HG02610 (cell line): ENCODE results near the gene SLC26A6.

Experiments used
- ATAC-seq: cut with Tn5 transposase; IDR thresholded peaks from one replicate; pipeline ENCODE4 v1.9.1; 2021; ENCODE audit warnings: mild to moderate bottlenecking, moderate library complexity; ENCODE audit not compliant: unreplicated experiment

SLC26A6 gene, protein sequence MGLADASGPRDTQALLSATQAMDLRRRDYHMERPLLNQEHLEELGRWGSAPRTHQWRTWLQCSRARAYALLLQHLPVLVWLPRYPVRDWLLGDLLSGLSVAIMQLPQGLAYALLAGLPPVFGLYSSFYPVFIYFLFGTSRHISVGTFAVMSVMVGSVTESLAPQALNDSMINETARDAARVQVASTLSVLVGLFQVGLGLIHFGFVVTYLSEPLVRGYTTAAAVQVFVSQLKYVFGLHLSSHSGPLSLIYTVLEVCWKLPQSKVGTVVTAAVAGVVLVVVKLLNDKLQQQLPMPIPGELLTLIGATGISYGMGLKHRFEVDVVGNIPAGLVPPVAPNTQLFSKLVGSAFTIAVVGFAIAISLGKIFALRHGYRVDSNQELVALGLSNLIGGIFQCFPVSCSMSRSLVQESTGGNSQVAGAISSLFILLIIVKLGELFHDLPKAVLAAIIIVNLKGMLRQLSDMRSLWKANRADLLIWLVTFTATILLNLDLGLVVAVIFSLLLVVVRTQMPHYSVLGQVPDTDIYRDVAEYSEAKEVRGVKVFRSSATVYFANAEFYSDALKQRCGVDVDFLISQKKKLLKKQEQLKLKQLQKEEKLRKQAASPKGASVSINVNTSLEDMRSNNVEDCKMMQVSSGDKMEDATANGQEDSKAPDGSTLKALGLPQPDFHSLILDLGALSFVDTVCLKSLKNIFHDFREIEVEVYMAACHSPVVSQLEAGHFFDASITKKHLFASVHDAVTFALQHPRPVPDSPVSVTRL

DNA sequence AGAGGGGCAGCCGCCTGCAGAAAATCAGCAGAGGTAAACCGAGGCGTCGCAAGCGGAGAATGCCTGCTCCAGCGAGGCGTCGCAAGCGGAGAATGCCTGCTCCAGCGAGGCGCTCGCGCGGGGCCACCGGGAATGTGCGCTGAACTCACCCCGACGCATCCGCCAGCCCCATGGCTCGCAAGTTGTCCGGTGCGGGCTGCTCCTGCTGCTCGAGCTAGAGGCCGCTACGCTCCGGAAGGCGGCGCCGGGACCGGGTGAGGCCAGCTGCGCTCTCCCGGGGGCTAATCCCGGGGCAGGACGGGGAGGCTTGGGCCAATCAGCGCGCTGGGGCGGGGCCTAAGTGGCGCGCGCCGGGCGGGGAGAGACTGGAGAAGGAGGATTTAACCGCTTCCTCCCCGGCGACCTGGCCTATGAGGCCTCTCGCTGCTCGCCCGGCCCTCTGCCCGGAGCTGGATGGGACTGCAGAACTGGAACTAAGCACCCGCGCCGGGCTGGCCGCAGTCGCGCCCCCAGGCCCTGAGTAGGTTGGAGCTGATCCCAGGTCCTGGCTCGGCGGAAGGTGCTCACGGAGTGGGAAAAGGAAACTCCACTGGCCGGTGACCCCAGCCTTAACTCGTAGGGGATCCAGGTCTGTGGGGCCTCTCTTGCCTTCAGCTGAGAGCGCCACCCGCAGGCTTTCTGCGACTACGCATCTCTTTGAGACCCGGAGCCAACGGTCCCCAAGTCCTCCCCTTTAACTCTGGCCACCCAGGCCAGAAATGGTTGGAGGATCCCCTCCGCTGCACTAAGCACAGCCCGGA, at the start of gene SLC26A6:
Gene SLC26A6, minus strand, starts transcription at position 240 of the 800 bp plus-strand sequence. Its CDS starts 68 bp downstream, at position 172.
- ATAC-seq: peak; percentile 91

DNA sequence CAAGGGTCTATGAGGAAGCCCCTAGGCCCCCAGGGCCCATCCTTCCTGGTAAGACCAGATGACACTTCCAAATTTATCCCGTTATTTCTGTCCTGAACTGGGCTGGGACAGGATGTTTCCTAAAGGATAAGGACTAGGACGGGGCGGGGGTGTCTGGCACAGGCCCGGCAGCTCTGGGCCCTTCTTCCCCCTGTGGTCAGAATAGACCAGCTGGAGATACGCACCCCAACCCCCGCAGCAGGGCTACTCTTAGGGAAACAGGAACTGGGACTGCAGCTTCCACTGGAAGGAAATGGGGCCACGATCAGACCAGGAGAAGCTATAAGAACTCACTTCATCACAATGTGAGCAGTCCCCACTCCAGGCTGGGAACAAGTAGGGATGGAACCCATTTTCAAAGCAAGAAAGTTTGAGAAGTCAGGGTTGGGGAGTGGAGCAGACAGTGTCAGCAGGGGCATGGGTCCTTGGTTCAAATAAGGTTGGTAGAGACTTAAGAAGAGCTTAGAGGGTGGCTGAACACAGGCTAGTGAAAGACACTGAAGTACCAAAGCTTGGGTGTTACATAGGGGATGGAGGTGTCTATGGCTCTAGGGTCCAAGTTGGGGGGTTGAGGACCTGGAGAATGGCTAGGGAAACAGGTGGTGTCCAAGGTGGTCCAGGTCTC, 49.4 kb upstream of the SLC26A6 start:
- no peak for ATAC-seq

DNA sequence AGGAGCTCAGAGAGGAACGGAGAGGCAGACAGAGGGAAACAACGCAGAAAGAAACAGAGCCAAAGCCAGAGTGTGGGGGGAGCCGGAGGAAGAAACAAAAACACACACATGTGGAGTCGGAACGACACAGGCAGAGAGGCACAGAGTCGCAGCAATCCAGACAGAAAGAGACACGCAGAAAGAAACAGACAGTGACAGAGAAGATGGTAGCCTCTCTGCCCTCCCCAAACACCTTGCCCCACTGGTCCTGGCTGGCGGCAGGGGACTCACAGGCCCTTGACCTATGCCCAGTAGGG, 48.7 kb upstream of the SLC26A6 start:
- ATAC-seq: no peak

DNA sequence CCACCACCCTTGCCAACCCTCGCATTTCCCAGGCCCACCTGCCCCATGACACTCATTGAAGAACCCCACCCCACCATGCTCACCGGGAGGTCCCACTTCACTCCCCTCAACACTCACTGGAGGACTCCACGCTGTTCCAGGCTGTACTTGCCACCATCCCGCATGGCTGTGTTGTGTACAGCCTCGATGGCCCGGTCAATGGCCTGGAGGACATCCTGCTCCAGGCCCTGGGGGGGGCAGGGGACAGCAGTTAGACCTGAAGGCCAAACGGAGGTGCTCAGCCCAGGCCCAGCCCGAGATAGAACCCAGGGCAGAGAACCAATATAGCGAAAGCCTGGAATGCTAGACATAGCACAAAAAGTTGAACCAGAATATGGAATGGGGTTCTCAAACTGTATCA, 47.5 kb upstream of the SLC26A6 start:
- ATAC-seq: no peak

DNA sequence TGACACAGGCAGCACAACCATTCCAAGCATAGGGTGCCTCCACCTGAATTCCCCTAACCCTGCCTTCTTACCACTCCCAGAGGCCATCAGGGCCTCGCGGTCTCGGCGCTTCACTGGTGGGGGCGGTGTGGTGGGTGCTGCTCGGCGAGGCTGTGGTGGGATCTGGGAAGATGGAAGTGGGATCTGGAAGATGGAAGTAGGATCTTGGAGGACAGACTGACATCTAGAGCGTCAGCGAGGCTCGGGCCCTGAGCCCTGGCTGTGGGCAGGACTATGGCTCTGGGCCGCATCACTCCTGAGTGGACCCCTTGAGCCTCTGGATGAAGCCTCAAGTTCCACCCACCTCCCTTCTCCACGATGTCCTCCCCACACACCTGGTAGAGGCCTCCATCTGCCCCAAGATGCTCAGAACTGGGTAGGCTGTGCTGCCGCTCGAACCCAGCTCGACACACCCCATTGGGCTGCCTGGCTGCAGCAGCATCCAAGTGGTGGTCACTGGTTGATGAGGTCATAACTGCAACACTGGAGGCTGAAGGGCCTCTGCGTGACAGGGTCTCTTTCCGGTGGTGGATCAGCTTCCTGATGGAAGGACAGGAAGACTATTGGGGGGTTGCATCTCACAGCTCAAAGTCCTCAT, 46.8 kb upstream of the SLC26A6 start:
- no peak for ATAC-seq

DNA sequence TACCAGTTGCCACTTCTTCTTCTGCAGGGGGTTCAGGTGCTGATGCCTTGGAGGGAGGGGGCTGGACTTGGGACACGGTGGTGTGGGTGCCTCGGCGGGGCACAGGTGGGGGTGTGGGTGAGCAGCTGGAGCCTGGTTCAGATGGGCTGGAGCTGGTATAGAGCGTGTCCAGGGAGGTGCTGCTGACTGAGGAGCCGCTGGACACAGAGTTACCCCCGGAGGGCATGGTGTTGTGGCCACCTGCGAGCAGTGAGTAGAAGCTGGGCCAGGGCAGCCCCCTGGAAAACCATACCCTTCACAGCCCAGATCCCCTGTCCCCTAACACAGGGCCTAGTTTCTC, 46.2 kb upstream of the SLC26A6 start:
- ATAC-seq: no peak

DNA sequence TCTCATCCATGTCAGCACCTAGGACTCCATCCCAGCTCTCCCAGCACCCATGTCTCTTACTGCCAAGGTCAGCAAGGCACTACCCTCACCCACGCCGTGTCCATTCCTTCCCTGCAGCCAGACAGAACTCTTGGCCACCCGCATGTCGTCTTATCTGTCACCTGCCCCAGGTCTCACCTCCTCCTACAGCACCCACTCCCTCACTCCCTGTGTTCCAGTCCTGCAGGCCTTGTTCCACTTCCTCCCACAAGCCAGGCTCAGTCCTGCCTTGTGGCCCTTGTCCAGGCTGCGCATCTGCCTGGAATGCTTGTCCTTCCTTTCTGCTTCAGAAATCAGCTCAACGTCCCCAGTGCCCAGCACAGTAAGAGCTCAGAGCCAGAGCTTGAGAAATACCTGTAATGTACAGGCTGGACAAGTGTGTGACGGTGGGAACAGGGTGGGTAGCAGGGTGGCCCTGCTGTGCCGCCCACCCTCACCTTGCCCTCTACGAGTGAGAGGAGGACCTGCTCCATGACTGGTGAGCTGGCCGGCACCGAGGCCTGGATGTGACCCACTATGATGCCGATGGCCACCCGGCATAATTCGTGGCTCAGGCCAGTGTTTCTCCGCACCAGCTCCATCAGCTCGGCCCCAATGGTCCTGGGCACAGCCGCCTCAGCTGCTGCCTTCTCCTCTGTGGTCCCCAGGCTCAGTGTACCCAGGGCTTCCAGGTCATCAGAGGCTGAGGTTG, 45.7 kb upstream of the SLC26A6 start:
- no peak for ATAC-seq

DNA sequence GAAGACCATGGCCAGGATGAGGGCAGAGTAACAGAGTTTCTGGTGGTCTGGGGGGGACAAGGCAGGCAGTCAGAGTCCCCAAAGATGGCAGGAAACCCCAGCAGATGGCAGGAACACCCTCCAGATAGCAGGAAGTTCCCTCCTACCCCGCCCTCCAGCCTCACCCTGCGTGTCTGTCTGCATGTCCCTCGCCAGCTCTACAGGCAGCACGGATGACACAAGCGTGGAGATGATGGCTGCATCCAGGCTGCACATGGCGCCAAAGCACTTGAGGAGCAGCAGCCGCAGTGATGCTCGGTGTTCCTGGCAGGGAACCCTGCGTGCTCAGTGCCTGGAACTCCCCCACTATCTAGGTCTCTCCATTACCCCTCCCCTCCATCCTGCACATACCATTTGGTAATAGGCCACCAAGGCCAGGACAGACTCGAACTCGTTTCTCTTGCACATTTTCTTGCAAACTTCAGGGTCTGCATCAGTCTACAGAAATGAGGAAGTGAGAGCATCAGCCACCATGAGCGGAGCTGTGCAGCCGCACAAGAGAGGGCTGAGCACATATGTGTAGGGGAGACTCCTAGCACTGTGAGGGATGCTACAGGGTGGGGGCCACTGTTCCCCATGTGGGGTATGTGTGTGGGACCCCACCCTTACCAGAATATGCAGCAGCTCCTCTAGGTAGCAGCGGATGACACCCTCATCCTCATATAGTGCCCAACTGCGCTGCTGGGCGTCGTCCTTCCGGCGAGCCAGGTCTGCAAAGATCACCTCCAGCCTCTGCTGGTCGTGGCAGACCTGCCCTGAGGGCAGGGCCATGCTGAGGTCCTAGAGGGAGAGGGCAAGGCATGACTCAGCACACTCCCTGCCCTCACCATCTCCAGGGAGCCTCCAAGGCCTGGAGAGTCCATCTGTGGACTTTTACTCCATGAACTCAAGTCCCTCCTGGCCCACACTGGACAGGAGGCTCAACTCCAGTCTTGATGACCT, 44.4 kb upstream of the SLC26A6 start:
- no peak for ATAC-seq

DNA sequence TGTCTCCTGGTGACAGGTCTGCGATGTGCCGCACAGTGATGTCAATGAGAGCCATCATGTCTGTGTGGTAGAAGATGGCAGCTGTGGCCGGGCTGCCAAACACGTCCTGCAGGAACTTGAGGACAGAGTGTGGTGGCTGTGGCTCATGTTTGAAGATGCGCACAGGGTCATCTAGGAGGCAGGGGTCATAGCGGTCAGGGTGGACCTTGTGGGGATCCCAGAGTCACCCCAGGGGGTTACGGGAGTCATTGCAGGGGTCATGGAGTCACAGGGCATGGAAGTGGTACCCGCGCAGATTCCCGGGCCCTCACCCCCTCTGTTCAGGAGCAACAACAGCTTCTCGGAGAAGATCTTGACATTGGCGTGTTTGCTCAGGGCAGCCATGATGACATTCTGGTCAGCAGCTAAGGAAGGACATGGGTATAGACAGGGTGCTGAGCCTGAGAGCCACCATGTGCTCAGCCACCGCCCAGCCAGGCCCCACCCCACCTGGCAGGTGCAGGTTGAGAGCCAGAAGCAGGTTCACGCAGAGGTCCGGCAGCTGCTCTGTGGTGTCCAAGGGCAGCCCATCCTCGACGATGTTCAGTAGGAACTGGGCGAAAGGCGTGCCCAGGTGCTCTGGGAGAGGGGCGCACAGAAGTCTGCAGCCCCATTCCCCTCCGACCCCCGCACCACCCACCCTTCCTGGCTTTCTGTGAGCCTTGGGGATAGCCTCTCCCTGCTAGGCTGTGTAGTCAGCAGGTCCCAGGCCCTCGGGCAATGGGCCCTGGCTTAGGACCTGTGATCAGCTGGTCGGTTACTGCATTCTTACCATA, 43.5 kb upstream of the SLC26A6 start:
- ATAC-seq: no peak

DNA sequence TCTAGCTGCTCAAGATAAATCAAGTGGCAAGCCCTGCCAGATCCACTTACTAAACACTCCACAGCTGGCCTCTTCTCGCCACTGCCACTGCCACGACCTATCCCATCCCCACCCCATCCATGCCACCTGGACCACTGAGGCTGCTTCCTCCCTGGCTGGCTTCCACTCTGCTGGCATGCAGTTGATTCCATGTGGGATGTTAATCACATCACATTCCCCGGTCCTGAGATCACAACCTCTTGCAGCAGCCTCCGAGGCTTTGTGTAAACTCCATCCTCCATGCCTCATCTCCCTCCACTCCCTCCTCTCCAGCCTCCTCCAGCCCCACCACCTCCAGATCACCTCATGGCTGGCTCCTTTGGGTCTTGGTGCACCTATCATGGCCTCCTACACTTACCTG, 42.8 kb upstream of the SLC26A6 start:
- no peak for ATAC-seq

DNA sequence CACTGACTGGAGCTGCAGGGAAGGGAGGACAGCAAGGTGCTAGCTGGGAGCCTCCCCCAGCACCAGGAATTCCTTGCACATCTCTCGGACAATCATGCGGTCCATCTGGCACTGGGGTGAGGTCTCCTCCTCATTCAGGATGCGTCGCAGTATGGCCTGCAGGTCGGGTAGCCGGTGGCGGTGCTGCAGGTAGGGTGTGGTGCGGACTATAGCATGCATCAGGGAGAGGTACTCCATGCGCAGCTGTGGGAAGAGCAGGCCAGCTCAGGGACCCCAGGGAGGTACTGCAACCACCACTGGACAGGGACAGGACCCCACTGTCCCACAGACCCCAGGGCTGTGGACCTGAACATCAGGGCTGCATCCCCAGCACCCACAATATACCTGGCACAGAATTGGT, 39.2 kb upstream of the SLC26A6 start:
- no peak for ATAC-seq

DNA sequence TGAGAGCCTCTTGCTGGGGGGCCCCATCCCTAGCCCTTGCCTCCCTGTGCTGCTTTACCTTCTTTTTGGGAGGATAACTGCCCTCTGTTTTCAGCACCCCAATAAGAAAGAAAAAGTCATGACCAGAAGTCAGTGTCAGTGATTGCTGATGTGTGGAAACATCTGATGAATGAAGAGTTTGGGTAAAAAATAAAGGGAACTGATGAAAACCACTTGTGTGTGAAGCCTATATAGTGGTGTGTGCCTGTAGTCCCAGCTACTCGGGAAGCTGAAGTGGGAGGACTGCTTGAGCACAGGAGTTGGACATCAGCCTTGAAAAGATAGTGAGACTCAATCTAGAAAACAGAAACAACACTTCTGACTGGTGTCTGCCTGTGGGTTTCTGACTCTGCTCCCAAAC, 37.3 kb upstream of the SLC26A6 start:
- no peak for ATAC-seq

DNA sequence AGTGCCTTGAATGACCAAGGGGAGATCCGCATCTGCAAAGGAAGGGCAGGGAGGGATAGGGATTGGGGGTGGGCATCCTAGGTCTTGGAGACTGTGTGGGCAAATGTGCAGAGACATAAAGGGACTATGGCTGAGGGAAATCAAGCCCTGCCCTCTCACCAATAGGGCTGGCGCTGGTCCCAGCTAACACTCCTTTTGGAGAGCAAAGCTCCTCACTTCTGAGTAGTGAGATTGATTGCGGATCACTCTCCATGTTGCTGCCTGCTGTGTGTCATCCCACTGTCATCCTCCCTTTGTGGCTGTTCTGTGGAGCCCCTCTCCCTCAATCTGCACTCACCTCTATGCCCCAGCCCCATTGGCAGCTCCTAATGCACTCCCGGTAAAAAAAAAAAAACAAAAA, 29.7 kb upstream of the SLC26A6 start:
- no peak for ATAC-seq

DNA sequence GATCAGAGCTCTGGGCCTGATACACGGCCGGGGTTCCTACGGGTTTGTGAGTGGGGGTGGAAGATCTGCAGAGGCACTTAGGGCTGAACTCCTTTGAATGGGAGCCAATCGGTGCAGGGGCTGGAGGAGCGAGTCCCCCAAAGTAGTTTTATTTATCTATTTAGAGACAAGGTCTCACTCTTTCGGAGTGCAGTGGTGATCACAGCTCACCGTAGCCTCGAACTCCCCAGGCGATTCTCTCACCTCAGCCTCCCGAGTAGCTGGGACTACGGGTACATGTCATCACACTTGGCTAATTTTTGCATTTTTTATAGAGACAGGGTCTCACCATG, 29.0 kb upstream of the SLC26A6 start:
- no peak for ATAC-seq

DNA sequence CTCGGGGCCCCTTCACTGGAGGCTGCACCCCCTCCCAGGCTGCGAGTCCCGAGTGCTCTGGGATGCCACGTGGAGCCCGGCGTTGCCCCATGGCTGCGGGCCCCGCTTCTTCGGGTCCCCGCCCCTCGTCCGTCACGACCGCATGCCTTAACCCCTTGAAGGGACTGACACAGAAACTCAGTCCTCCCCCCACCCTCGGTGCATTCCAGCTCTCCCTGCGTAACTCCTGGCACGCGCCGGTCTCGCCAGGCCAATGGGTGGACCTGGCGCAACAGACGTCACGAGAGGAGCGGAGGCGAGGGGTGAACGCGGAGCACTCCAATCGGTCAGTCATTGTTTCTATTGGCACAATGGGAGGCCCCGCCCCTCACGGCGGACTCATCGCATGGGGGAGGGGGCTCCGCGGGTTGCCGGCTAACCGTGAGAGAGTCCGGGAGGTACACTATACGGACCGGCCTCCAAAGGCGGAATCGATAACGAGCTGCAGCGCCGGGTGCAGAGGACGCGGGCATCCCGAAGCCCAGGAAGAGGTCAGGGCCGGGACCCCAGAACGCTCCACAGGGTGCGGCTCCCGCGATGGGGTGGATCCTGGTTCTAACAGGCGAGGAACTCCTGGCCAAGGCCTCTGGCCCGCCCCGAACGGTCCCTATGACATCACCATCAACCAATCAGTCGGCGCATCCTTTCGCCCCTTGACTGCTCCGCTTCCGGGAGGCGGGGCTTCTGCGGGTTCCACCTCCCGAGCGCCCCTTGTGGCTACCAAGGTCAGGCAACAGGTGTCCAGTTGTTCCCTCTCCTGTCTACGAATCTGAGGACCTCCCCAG, 28.4 kb upstream of the SLC26A6 start:
- ATAC-seq: peak; percentile 87

DNA sequence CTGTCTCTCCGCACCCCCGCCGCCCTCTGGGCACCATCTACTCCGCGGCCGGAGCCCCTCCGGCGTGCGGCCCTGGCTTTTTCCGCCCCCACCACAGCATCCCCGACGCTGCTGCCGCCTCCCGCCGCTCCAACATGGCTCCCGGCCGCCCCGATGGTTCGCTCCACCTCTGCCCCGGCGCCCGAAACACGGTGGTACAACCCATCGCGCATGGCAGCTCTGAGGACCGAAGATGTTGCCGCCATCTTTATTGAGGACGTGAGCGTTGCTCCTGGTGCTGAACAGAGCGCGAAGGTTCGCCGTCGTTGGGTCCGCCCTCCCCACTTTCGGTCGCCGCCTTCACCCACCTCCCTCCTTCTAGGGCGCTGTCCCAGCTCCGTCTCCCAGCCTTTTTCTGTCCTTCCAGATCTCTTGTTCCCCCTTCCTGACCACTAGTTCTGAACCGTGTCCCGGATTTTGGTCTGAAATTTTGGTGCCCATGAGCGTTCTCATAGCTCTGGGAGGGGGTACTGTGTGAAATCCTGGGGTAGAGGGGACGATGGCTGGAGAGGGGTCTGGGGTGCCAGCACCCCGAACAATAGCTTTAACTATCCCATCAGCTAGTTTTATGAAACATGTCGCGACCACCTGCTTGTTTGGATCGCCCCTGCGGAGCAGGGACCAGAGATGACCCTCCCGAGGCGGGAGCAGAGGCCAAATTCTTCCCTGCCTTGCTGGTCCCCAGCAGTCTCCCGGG, 27.7 kb upstream of the SLC26A6 start, which contains the start of gene CELSR3:
Gene CELSR3, minus strand, starts transcription at position 134 of the 736 bp plus-strand sequence. CDS start 252 bp downstream, outside the sequence.
- no peak for ATAC-seq
